Measurements from ENCODE around the gene OPCML. TPM values are rescaled to one million over a fixed set of nuclear protein-coding genes. Genes with fewer than 3 reads are reported as not detected.

The OPCML gene
- total RNA-seq, 1 donor from 2014 or later, result 1.7 TPM

GRCh38 chr11:132853886-132854285, 678.4 kb downstream of the OPCML start:
- no peak overlapping the region for H3K4me3 Mint-ChIP-seq (ENCODE audit: low read depth)
- H3K36me3 Mint-ChIP-seq (ENCODE audit: insufficient read depth), result no peaks in the 10 kb centered on the region
- peaks cover 12% of the 10 kb centered on the region for H3K27me3 Mint-ChIP-seq
- H3K4me1 Mint-ChIP-seq (ENCODE audit: low read depth), result no peaks in the 10 kb centered on the region
- no peak for TF ChIP-seq CTCF (IDR thresholded peaks at IDR 0.05; ENCODE audit: unreplicated experiment)
- H3K9me3 Mint-ChIP-seq (ENCODE audit: low read depth), result peaks cover 7% of the 10 kb centered on the region
- DNase-seq (ENCODE audit: low spot score, unreplicated experiment), result no peak
- H3K27ac Mint-ChIP-seq, result no peak overlapping the region

- no peak overlapping the region for H3K27ac Mint-ChIP-seq
- no peaks in the 10 kb centered on the region for H3K4me1 Mint-ChIP-seq (ENCODE audit: low read depth)
- TF ChIP-seq CTCF (IDR thresholded peaks at IDR 0.05; ENCODE audit: unreplicated experiment), result no peak
- H3K36me3 Mint-ChIP-seq (ENCODE audit: insufficient read depth), result no peaks in the 10 kb centered on the region
- no peak overlapping the region for H3K4me3 Mint-ChIP-seq (ENCODE audit: low read depth)
- peaks cover 17% of the 10 kb centered on the region for H3K27me3 Mint-ChIP-seq
- H3K9me3 Mint-ChIP-seq (ENCODE audit: low read depth), result peaks cover 7% of the 10 kb centered on the region
- no peak for DNase-seq (ENCODE audit: low spot score, unreplicated experiment)
Measured at GRCh38 chr11:132852361-132852760, 679.9 kb downstream of the OPCML start.

GRCh38 chr11:132851247-132851646, 681.1 kb downstream of the OPCML start:
- DNase-seq (ENCODE audit: low spot score, unreplicated experiment), result no peak
- no peak overlapping the region for H3K4me3 Mint-ChIP-seq (ENCODE audit: low read depth)
- H3K9me3 Mint-ChIP-seq (ENCODE audit: low read depth), result peaks cover 7% of the 10 kb centered on the region
- H3K4me1 Mint-ChIP-seq (ENCODE audit: low read depth), result no peaks in the 10 kb centered on the region
- TF ChIP-seq CTCF (IDR thresholded peaks at IDR 0.05; ENCODE audit: unreplicated experiment), result no peak
- no peak overlapping the region for H3K27ac Mint-ChIP-seq
- peaks cover 17% of the 10 kb centered on the region for H3K27me3 Mint-ChIP-seq
- no peaks in the 10 kb centered on the region for H3K36me3 Mint-ChIP-seq (ENCODE audit: insufficient read depth)

GRCh38 chr11:132850266-132850665, 682.0 kb downstream of the OPCML start:
- no peak overlapping the region for H3K4me3 Mint-ChIP-seq (ENCODE audit: low read depth)
- no peak overlapping the region for H3K27ac Mint-ChIP-seq
- peaks cover 20% of the 10 kb centered on the region for H3K27me3 Mint-ChIP-seq
- no peak for DNase-seq (ENCODE audit: low spot score, unreplicated experiment)
- no peak for TF ChIP-seq CTCF (IDR thresholded peaks at IDR 0.05; ENCODE audit: unreplicated experiment)
- no peaks in the 10 kb centered on the region for H3K4me1 Mint-ChIP-seq (ENCODE audit: low read depth)
- peaks cover 3% of the 10 kb centered on the region for H3K9me3 Mint-ChIP-seq (ENCODE audit: low read depth)
- H3K36me3 Mint-ChIP-seq (ENCODE audit: insufficient read depth), result no peaks in the 10 kb centered on the region

- no peak overlapping the region for H3K27ac Mint-ChIP-seq
- H3K36me3 Mint-ChIP-seq (ENCODE audit: insufficient read depth), result no peaks in the 10 kb centered on the region
- H3K4me1 Mint-ChIP-seq (ENCODE audit: low read depth), result no peaks in the 10 kb centered on the region
- no peaks in the 10 kb centered on the region for H3K9me3 Mint-ChIP-seq (ENCODE audit: low read depth)
- no peak overlapping the region for H3K4me3 Mint-ChIP-seq (ENCODE audit: low read depth)
- DNase-seq (ENCODE audit: low spot score, unreplicated experiment), result no peak
- H3K27me3 Mint-ChIP-seq, result peaks cover 26% of the 10 kb centered on the region
- no peak for TF ChIP-seq CTCF (IDR thresholded peaks at IDR 0.05; ENCODE audit: unreplicated experiment)
Measured at GRCh38 chr11:132848336-132848735, 684.0 kb downstream of the OPCML start.
